A549 (cell line): ENCODE data around the gene SH3PXD2A. TPM values are rescaled to one million over a fixed set of nuclear protein-coding genes. Genes with fewer than 3 reads are reported as not detected.

Source experiments
- ATAC-seq, 2 experiments: fragments of 200-7000 bp in 1 of 2; fragments of >200 bp in 1 of 2; cut with Nextera tagmentation in 1 of 2; cut with Tn5 transposase in 1 of 2; 3 replicates each; pipeline versions ENCODE4 v1.8.0 to v1.9.1; 2018 to 2020; ENCODE audit warnings: mild to moderate bottlenecking in 1 of 2, moderate library complexity in 1 of 2
- CTCF ChIA-PET: fragments of 300-600 bp; sonication (Branson Sonifier 250); formaldehyde crosslinking; extraction: SDS; loops from one replicate; lab custom pipeline; 2021; ENCODE audit warnings: antibody characterized with exemption, inconsistent platforms; lab: Yijun Ruan, JAX
- POLR2A ChIA-PET: fragments of 350-600 bp; formaldehyde crosslinking; extraction: SDS; loops from one replicate; lab custom pipeline; 2021; ENCODE audit warnings: antibody characterized with exemption, inconsistent platforms; lab: Yijun Ruan, JAX
- DNase-seq, 2 experiments: peaks; one replicate each; pipeline versions ENCODE4 v3.0.0 to v3.0.0-alpha.2; 2011 to 2016; ENCODE audit warnings: low read depth in 1 of 2, low spot score in 1 of 2
- FAIRE-seq: peaks from 2 replicates; lab custom pipeline; 2011; peaks lifted over from hg19 to GRCh38; lab: Jason Lieb, UNC
- H3K27ac ChIP-seq, 2 experiments: fragments of >200 bp; sonication (Bioruptor Twin); formaldehyde crosslinking; 3 replicates each; pipeline ENCODE4 v1.5.1; 2016 to 2017
- H3K4me1 ChIP-seq: fragments of >200 bp; sonication (Bioruptor Twin); formaldehyde crosslinking; 3 replicates; pipeline ENCODE4 v1.6.1; 2016
- H3K4me2 ChIP-seq: fragments of >200 bp; sonication (Bioruptor Twin); formaldehyde crosslinking; 3 replicates; pipeline ENCODE4 v1.6.1; 2016
- H3K4me3 ChIP-seq: fragments of >200 bp; sonication (Bioruptor Twin); formaldehyde crosslinking; 3 replicates; pipeline ENCODE4 v1.5.1; 2016
- H3K9me3 ChIP-seq: fragments of >200 bp; sonication (Bioruptor Twin); formaldehyde crosslinking; 3 replicates; pipeline ENCODE4 v1.6.1; 2016
- BHLHE40 ChIP-seq: IDR thresholded peaks from 2 replicates; pipeline ENCODE4 v1.6.1; 2012; ENCODE audit warnings: low read depth, low read length, inconsistent platforms
- CHD2 ChIP-seq: fragments of 150-350 bp; IDR thresholded peaks from 2 replicates; pipeline ENCODE4 v1.6.1; 2014; ENCODE audit warnings: low read length; ENCODE audit not compliant: partially characterized antibody
- CHD4 ChIP-seq: fragments of 200-600 bp; sonication (generic); IDR thresholded peaks from 2 replicates; pipeline ENCODE4 v1.6.1; 2016; ENCODE audit warnings: antibody characterized with exemption, mild to moderate bottlenecking, borderline replicate concordance
- EHMT2 ChIP-seq: fragments of 200-600 bp; sonication (generic); IDR thresholded peaks from 2 replicates; pipeline ENCODE4 v1.6.1; 2016; ENCODE audit warnings: antibody characterized with exemption, low read depth, mild to moderate bottlenecking, moderate library complexity
- EP300 ChIP-seq, 2 experiments: fragments of >200 bp; sonication (Bioruptor Twin); formaldehyde crosslinking; IDR thresholded peaks; 2 replicates in 1 of 2; 3 replicates in 1 of 2; pipeline ENCODE4 v1.6.1; 2016 to 2017
- FOSL2 ChIP-seq, 2 experiments: fragments of 450-650 bp in 1 of 2; fragments of >200 bp in 1 of 2; sonication (Bioruptor Twin) in 1 of 2; formaldehyde crosslinking; IDR thresholded peaks; 2 replicates each; pipeline versions ENCODE4 v1.5.0 to v1.6.1; 2016 to 2020; ENCODE audit warnings: mild to moderate bottlenecking in 1 of 2, moderate library complexity in 1 of 2
- GATA3 ChIP-seq: IDR thresholded peaks from 2 replicates; pipeline ENCODE4 v1.6.1; 2012; ENCODE audit warnings: borderline replicate concordance
- HEYL ChIP-seq: fragments of 250-450 bp; sonication (Bioruptor Pico); IDR thresholded peaks from 2 replicates; pipeline ENCODE4 v1.8.0; 2021; ENCODE audit warnings: mild to moderate bottlenecking, moderate library complexity
- HOXB5 ChIP-seq: fragments of 250-450 bp; sonication (Bioruptor Pico); IDR thresholded peaks from 2 replicates; pipeline ENCODE4 v1.5.0; 2020; ENCODE audit warnings: mild to moderate bottlenecking, moderate library complexity
- MYC ChIP-seq: IDR thresholded peaks from 2 replicates; pipeline ENCODE4 v1.6.1; 2012; ENCODE audit warnings: mild to moderate bottlenecking, inconsistent platforms, low read length, improper control_type of control experiment, borderline replicate concordance
- NFE2L2 ChIP-seq: fragments of 150-350 bp; conservative IDR thresholded peaks from 2 replicates; pipeline ENCODE4 v1.6.1; 2014; ENCODE audit warnings: low read length
- NPAS2 ChIP-seq: fragments of 250-450 bp; sonication (Bioruptor Pico); IDR thresholded peaks from 2 replicates; pipeline ENCODE4 v1.8.0; 2022; ENCODE audit warnings: mild to moderate bottlenecking, moderate library complexity, borderline replicate concordance
- RCOR1 ChIP-seq: fragments of 150-350 bp; IDR thresholded peaks from 2 replicates; pipeline ENCODE4 v1.6.1; 2014; ENCODE audit warnings: antibody characterized with exemption, low read length, low read depth
- TFCP2L1 ChIP-seq: fragments of 250-450 bp; sonication (Bioruptor Pico); IDR thresholded peaks from 2 replicates; pipeline ENCODE4 v1.5.0; 2021; ENCODE audit warnings: mild to moderate bottlenecking
- USF2 ChIP-seq: fragments of 450-650 bp; IDR thresholded peaks from 2 replicates; pipeline ENCODE4 v1.6.1; 2014; ENCODE audit warnings: antibody characterized with exemption
- WGBS: methylation state at CpG from one replicate; pipeline ENCODE4 v1.1.6; 2017; ENCODE audit errors: missing lambda C conversion rate; 5-methylcytosine and 5-hydroxymethylcytosine counted together
- polyA plus RNA-seq, 4 experiments: library from polyadenylated mRNA; depleted of rRNA in 3 of 4; stranded (reverse); fragments of >200 nt; fragmentation: RNase III in 1 of 4; extraction: RNeasy Plus Mini Kit Qiagen cat#74134 plus additional on column Dnase treatment in 1 of 4; gene quantifications; 2 replicates in 3 of 4; 3 replicates in 1 of 4; pipeline ENCODE4 v1.2.3, GENCODE V29; 2011 to 2017
- TF ChIP-seq, protein P1 (sequence below): IDR thresholded peaks from 2 replicates; pipeline ENCODE4 v1.6.1; 2012
- TF ChIP-seq, protein P2 (sequence below): fragments of >200 bp; sonication (Bioruptor Twin); formaldehyde crosslinking; IDR thresholded peaks from 2 replicates; pipeline ENCODE4 v1.6.1; 2016
- TF ChIP-seq, protein P3 (sequence below): fragments of >200 bp; sonication (Bioruptor Twin); formaldehyde crosslinking; IDR thresholded peaks from 3 replicates; pipeline ENCODE4 v1.6.1; 2016

The SH3PXD2A gene
- polyA plus RNA-seq, 2 of the 4 experiments (the other 2 are of a cell fraction): 2.4 to 3.9 TPM

GRCh38 chr10:103882285-103883007 is 27.1 kb upstream of the SH3PXD2A start:
- FAIRE-seq (no peak), ATAC-seq (no peak), DNase-seq (no peak)
- Histone ChIP-seq H3K4me2 (no peak overlapping the region), H3K27ac (no peak overlapping the region), H3K9me3 (no peaks in the 10 kb centered on the region), H3K4me1 (peaks cover 3% of the 10 kb centered on the region), H3K4me3 (no peak overlapping the region)
- WGBS: 94% methylated on average over 8 of the region's 8 CpGs
- ChIA-PET POLR2A (no interaction called here), CTCF (interaction anchor here (0.7 to 11.4 kb wide), 5 partner anchors 10 to 239 kb away, joined by 3 to 321 read pairs (median 4); partner anchors contain the start of gene SFR1)
- TF ChIP-seq, protein P1, sequence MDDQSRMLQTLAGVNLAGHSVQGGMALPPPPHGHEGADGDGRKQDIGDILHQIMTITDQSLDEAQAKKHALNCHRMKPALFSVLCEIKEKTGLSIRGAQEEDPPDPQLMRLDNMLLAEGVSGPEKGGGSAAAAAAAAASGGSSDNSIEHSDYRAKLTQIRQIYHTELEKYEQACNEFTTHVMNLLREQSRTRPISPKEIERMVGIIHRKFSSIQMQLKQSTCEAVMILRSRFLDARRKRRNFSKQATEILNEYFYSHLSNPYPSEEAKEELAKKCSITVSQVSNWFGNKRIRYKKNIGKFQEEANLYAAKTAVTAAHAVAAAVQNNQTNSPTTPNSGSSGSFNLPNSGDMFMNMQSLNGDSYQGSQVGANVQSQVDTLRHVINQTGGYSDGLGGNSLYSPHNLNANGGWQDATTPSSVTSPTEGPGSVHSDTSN: no peak
- TF ChIP-seq NPAS2 (CRISPR knock-in tag) (no peak), GATA3 (no peak), BHLHE40 (no peak), FOSL2 (IDR thresholded peaks at IDR 0.05) (no peak), FOSL2 (CRISPR knock-in tag; IDR thresholded peaks at IDR 0.05) (no peak)

DNA sequence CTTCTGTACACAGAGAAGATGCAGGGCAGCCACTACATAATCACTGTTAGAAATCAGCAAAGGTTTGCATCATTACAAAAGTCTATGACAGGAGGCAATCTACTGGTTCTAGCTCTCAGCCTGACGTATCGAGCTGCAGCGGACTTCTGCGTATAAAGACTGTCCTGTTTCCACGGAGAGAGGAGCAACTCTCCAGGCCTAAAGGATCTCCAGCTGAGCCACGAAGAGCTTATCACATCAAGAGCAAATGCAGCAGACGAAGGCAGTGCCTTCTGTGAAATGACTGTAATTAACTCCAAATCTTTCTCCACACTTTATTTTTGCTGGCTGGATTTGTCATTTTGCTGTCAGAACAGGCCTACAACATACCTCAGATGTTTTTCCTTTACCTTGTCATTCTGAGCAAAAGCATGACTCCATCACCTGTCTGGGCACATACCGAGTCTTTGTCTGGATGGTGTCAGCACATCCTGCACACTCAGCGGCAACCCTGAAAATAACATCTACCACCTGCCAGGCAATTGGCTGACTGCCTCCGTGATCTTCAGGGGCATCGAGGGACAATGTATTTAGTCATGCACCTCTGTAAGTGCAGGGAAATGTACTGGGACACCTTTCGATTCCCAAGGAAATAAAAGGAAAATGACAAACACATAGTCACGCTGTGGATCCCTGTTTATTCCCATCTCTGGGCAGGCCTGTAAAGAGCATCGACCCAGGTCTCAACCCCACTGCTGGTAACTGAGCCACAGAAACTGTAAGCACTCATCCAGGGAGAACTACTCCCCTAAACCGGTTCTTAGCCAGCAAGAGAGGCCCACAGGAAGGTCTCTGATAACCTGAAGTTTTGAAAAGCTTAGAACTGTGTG is 26.3 kb upstream of the SH3PXD2A start:
- ATAC-seq (no peak), DNase-seq (no peak), FAIRE-seq (no peak)
- no peak overlapping the region for H3K4me3 ChIP-seq
- ChIA-PET CTCF (interaction anchor here (0.6 to 11.4 kb wide), 11 partner anchors 10 to 293 kb away, joined by 3 to 321 read pairs (median 3); partner anchors contain the start of genes SFR1 and SH3PXD2A), POLR2A (no interaction called here)
- WGBS: 82% methylated on average over 15 of the region's 15 CpGs
- no peak overlapping the region for H3K4me2 ChIP-seq
- no peak for TF ChIP-seq HEYL
- no peak for TF ChIP-seq EP300 (IDR thresholded peaks at IDR 0.05)
- TF ChIP-seq, protein P2, sequence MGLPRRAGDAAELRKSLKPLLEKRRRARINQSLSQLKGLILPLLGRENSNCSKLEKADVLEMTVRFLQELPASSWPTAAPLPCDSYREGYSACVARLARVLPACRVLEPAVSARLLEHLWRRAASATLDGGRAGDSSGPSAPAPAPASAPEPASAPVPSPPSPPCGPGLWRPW: no peak
- no peak for TF ChIP-seq RCOR1
- TF ChIP-seq, protein P3, sequence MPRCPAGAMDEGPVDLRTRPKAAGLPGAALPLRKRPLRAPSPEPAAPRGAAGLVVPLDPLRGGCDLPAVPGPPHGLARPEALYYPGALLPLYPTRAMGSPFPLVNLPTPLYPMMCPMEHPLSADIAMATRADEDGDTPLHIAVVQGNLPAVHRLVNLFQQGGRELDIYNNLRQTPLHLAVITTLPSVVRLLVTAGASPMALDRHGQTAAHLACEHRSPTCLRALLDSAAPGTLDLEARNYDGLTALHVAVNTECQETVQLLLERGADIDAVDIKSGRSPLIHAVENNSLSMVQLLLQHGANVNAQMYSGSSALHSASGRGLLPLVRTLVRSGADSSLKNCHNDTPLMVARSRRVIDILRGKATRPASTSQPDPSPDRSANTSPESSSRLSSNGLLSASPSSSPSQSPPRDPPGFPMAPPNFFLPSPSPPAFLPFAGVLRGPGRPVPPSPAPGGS: no peak
- TF ChIP-seq NFE2L2: no peak
- no peak for TF ChIP-seq HOXB5 (CRISPR knock-in tag)
- no peak for TF ChIP-seq CHD4
- no peak for TF ChIP-seq USF2
- no peak for TF ChIP-seq EHMT2
- no peak for TF ChIP-seq GATA3
- TF ChIP-seq CHD2: no peak
- no peak for TF ChIP-seq MYC
- TF ChIP-seq TFCP2L1 (CRISPR knock-in tag): no peak
- TF ChIP-seq, all 56 proteins: peak for 0
- Histone ChIP-seq H3K9me3 (no peaks in the 10 kb centered on the region), H3K4me1 (no peaks in the 10 kb centered on the region), H3K27ac (no peak overlapping the region)
